22Rv1 (cell line): Measurements from ENCODE around the gene NRDC.

Experiments used
- ZFX ChIP-seq: fragments of 450-650 bp; IDR thresholded peaks from 2 replicates; pipeline ENCODE4 v1.6.1; 2017; ENCODE audit warnings: antibody characterized with exemption, borderline replicate concordance
- TF ChIP-seq, protein P1 (sequence below): fragments of 450-650 bp; IDR thresholded peaks from 2 replicates; pipeline ENCODE4 v1.5.1; 2017; ENCODE audit warnings: mild to moderate bottlenecking

GRCh38 chr1:51741121-51741681 is 137.3 kb downstream of the NRDC start:
- TF ChIP-seq, protein P1, sequence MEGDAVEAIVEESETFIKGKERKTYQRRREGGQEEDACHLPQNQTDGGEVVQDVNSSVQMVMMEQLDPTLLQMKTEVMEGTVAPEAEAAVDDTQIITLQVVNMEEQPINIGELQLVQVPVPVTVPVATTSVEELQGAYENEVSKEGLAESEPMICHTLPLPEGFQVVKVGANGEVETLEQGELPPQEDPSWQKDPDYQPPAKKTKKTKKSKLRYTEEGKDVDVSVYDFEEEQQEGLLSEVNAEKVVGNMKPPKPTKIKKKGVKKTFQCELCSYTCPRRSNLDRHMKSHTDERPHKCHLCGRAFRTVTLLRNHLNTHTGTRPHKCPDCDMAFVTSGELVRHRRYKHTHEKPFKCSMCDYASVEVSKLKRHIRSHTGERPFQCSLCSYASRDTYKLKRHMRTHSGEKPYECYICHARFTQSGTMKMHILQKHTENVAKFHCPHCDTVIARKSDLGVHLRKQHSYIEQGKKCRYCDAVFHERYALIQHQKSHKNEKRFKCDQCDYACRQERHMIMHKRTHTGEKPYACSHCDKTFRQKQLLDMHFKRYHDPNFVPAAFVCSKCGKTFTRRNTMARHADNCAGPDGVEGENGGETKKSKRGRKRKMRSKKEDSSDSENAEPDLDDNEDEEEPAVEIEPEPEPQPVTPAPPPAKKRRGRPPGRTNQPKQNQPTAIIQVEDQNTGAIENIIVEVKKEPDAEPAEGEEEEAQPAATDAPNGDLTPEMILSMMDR = no peak
- no peak for TF ChIP-seq ZFX
